ENCODE data around the gene CTIF. TPM values are rescaled to one million over a fixed set of nuclear protein-coding genes. Genes with fewer than 3 reads are reported as not detected.

CTIF gene
- total RNA-seq, 1 donor from 2014 or later: 48.5 TPM

GRCh38 chr18:48742304-48742703, 203.5 kb downstream of the CTIF start:
- no peak for DNase-seq (ENCODE audit: extremely low spot score, unreplicated experiment)
- Mint-ChIP-seq H3K9me3 (no peaks in the 10 kb centered on the region), H3K36me3 (peaks cover 5% of the 10 kb centered on the region), H3K4me3 (no peak overlapping the region), H3K27ac (no peak overlapping the region), H3K27me3 (no peaks in the 10 kb centered on the region), H3K4me1 (ENCODE audit: unreplicated experiment) (peaks cover 22% of the 10 kb centered on the region)
- TF ChIP-seq CTCF (conservative IDR thresholded peaks at IDR 0.05): no peak

- Mint-ChIP-seq H3K27ac (no peak overlapping the region), H3K9me3 (no peaks in the 10 kb centered on the region), H3K4me1 (ENCODE audit: unreplicated experiment) (peaks cover 22% of the 10 kb centered on the region), H3K4me3 (peak overlapping the region; percentile 10), H3K27me3 (no peaks in the 10 kb centered on the region), H3K36me3 (peaks cover 5% of the 10 kb centered on the region)
- DNase-seq (ENCODE audit: extremely low spot score, unreplicated experiment): no peak
- no peak for TF ChIP-seq CTCF (conservative IDR thresholded peaks at IDR 0.05)
Observed at GRCh38 chr18:48742706-48743475, 204.1 kb downstream of the CTIF start.

GRCh38 chr18:48743886-48744285, 205.1 kb downstream of the CTIF start:
- H3K27ac Mint-ChIP-seq: no peak overlapping the region
- H3K4me1 Mint-ChIP-seq (ENCODE audit: unreplicated experiment): peaks cover 22% of the 10 kb centered on the region
- peaks cover 5% of the 10 kb centered on the region for H3K36me3 Mint-ChIP-seq
- DNase-seq (ENCODE audit: extremely low spot score, unreplicated experiment): no peak
- TF ChIP-seq CTCF (conservative IDR thresholded peaks at IDR 0.05): no peak
- no peaks in the 10 kb centered on the region for H3K9me3 Mint-ChIP-seq
- no peaks in the 10 kb centered on the region for H3K27me3 Mint-ChIP-seq
- H3K4me3 Mint-ChIP-seq: no peak overlapping the region

- H3K27me3 Mint-ChIP-seq: no peaks in the 10 kb centered on the region
- no peak overlapping the region for H3K4me3 Mint-ChIP-seq
- H3K4me1 Mint-ChIP-seq (ENCODE audit: unreplicated experiment): peaks cover 21% of the 10 kb centered on the region
- H3K36me3 Mint-ChIP-seq: peaks cover 5% of the 10 kb centered on the region
- TF ChIP-seq CTCF (conservative IDR thresholded peaks at IDR 0.05): no peak
- no peak for DNase-seq (ENCODE audit: extremely low spot score, unreplicated experiment)
- no peaks in the 10 kb centered on the region for H3K9me3 Mint-ChIP-seq
- no peak overlapping the region for H3K27ac Mint-ChIP-seq
Observed at GRCh38 chr18:48745293-48745692, 206.5 kb downstream of the CTIF start.

- peaks cover 5% of the 10 kb centered on the region for H3K36me3 Mint-ChIP-seq
- H3K27me3 Mint-ChIP-seq: no peaks in the 10 kb centered on the region
- no peak for TF ChIP-seq CTCF (conservative IDR thresholded peaks at IDR 0.05)
- peaks cover 21% of the 10 kb centered on the region for H3K4me1 Mint-ChIP-seq (ENCODE audit: unreplicated experiment)
- no peak for DNase-seq (ENCODE audit: extremely low spot score, unreplicated experiment)
- no peak overlapping the region for H3K4me3 Mint-ChIP-seq
- H3K9me3 Mint-ChIP-seq: no peaks in the 10 kb centered on the region
- no peak overlapping the region for H3K27ac Mint-ChIP-seq
Observed at GRCh38 chr18:48749768-48750167, 210.9 kb downstream of the CTIF start.
